GM12878 (cell line): ENCODE measurements around the gene ZNF574. TPM values are rescaled to one million over a fixed set of nuclear protein-coding genes. Genes with fewer than 3 reads are reported as not detected.

ENCODE experiments used
- ATAC-seq: fragments of 200-7000 bp; cut with Tn5 transposase; 3 replicates; pipeline ENCODE4 v1.9.1; 2020; ENCODE audit warnings: mild to moderate bottlenecking, moderate library complexity
- BruUV-seq: library from RNA; stranded (reverse); fragments of 400-500 nt; replicated peaks from 2 replicates; lab custom pipeline; 2021; lab: Mats Ljungman, UMichigan
- CTCF ChIA-PET: fragments of 300-600 bp; sonication (Branson Sonifier 250); formaldehyde crosslinking; extraction: SDS; loops from one replicate; lab custom pipeline; 2021; ENCODE audit warnings: inconsistent platforms; lab: Yijun Ruan, JAX
- POLR2A ChIA-PET: fragments of 350-600 bp; formaldehyde crosslinking; extraction: SDS; loops from one replicate; lab custom pipeline; 2021; ENCODE audit warnings: inconsistent platforms; lab: Charles Lee
- RAD21 ChIA-PET: fragments of 300-600 bp; sonication (Branson Sonifier 250); formaldehyde crosslinking; loops from one replicate; lab custom pipeline; 2023; ENCODE audit warnings: antibody characterized with exemption; ENCODE audit not compliant: unreplicated experiment; lab: Charles Lee
- SMC1A ChIA-PET: fragments of 300-600 bp; sonication (Branson Sonifier 250); formaldehyde crosslinking; loops from one replicate; lab custom pipeline; 2023; ENCODE audit not compliant: unreplicated experiment, uncharacterized antibody; lab: Charles Lee
- DNase-seq: peaks from one replicate; pipeline ENCODE4 v3.0.0-alpha.2; 2011; ENCODE audit warnings: low read depth, low spot score
- FAIRE-seq: peaks from 3 replicates; lab custom pipeline; 2011; peaks lifted over from hg19 to GRCh38; lab: Jason Lieb, UNC
- H2AFZ ChIP-seq: 2 replicates; pipeline ENCODE4 v1.6.0; 2011; ENCODE audit warnings: low read depth, low read length, control low read depth; ENCODE audit not compliant: control insufficient read depth
- H3K27ac ChIP-seq: 2 replicates; pipeline ENCODE4 v1.5.1; 2011; ENCODE audit warnings: control low read depth; ENCODE audit not compliant: control insufficient read depth, insufficient read depth
- H3K27me3 ChIP-seq, 2 experiments: replicated peaks in 1 of 2; 2 replicates each; pipeline versions ENCODE4 v1.6.0 to v1.6.1; 2011; ENCODE audit warnings: low read length in 1 of 2; ENCODE audit not compliant: control insufficient read depth in 2 of 2, insufficient read depth in 2 of 2
- H3K36me3 ChIP-seq, 2 experiments: 2 replicates each; pipeline ENCODE4 v1.5.1; 2011; ENCODE audit warnings: low read length in 1 of 2; ENCODE audit not compliant: control insufficient read depth in 2 of 2, insufficient read depth in 2 of 2
- H3K4me1 ChIP-seq: 2 replicates; pipeline ENCODE4 v1.6.1; 2011; ENCODE audit warnings: mild to moderate bottlenecking, low read length, moderate library complexity, mixed read lengths; ENCODE audit not compliant: control insufficient read depth, insufficient read depth
- H3K4me2 ChIP-seq: 2 replicates; pipeline ENCODE4 v1.6.0; 2011; ENCODE audit warnings: control low read depth; ENCODE audit not compliant: control insufficient read depth, insufficient read depth
- H3K4me3 ChIP-seq: fragments of 200-600 bp; sonication (generic); 2 replicates; pipeline ENCODE4 v1.5.1; 2016
- H3K79me2 ChIP-seq: 2 replicates; pipeline ENCODE4 v1.6.0; 2011; ENCODE audit warnings: low read length; ENCODE audit not compliant: control insufficient read depth, insufficient read depth
- H3K9ac ChIP-seq: 2 replicates; pipeline ENCODE4 v1.8.0; 2011; ENCODE audit warnings: low read length, control low read depth, mixed read lengths; ENCODE audit not compliant: control insufficient read depth, insufficient read depth
- H3K9me3 ChIP-seq: replicated peaks from 3 replicates; pipeline ENCODE4 v1.5.1; 2011; ENCODE audit warnings: mild to moderate bottlenecking, low read length; ENCODE audit not compliant: control insufficient read depth, insufficient read depth
- H4K20me1 ChIP-seq: 2 replicates; pipeline ENCODE4 v1.6.0; 2011; ENCODE audit not compliant: control insufficient read depth, insufficient read depth
- ATF7 ChIP-seq: fragments of 450-650 bp; IDR thresholded peaks from 2 replicates; pipeline ENCODE4 v1.6.1; 2016; ENCODE audit warnings: low read depth, mild to moderate bottlenecking
- EZH2 ChIP-seq: IDR thresholded peaks from 2 replicates; pipeline ENCODE4 v1.6.1; 2012; ENCODE audit warnings: low read depth, mild to moderate bottlenecking, control low read depth, inconsistent platforms, low read length, borderline replicate concordance; ENCODE audit not compliant: control insufficient read depth
- JUNB ChIP-seq: IDR thresholded peaks from 2 replicates; pipeline ENCODE4 v1.6.1; 2016; ENCODE audit warnings: antibody characterized with exemption, mild to moderate bottlenecking
- POLR2AphosphoS2 ChIP-seq: IDR thresholded peaks from 2 replicates; pipeline ENCODE4 v1.6.1; 2011; ENCODE audit warnings: low read depth, mild to moderate bottlenecking, low read length, improper control_type of control experiment, moderate library complexity
- RBBP5 ChIP-seq: fragments of 200-600 bp; sonication (generic); conservative IDR thresholded peaks from 2 replicates; pipeline ENCODE4 v1.6.1; 2016
- TCF7 ChIP-seq: IDR thresholded peaks from 2 replicates; pipeline ENCODE4 v1.6.1; 2014; ENCODE audit warnings: antibody characterized with exemption, borderline replicate concordance
- WGBS: methylation state at CpG from one replicate; pipeline ENCODE4 v1.1.6; 2016; ENCODE audit warnings: low lambda C conversion rate; ENCODE audit not compliant: insufficient replicate concordance, insufficient coverage; ENCODE audit errors: missing lambda C conversion rate; 5-methylcytosine and 5-hydroxymethylcytosine counted together
- in situ Hi-C: fragments of 300-500 bp; cut with MboI; formaldehyde crosslinking; loops from 9 replicates; pipeline ENCODE4 v1.14.3; 2018; ENCODE audit warnings: mixed read lengths
- intact Hi-C: fragments of 100-400 bp; cut with micrococcal nuclease; formaldehyde crosslinking; loops from one replicate; pipeline ENCODE4 v1.14.2; 2022; ENCODE audit not compliant: unreplicated experiment
- polyA plus RNA-seq, 11 experiments: library from polyadenylated mRNA; depleted of rRNA in 4 of 11; unstranded in 6 of 11; stranded (reverse) in 5 of 11; fragments of >200 nt; fragmentation: Nextera tagmentation in 4 of 11; fragmentation: Illumina TruSeq in 1 of 11; extraction: Ambion mirVana in 4 of 11; extraction: Trizol in 1 of 11; gene quantifications; 1 replicate in 1 of 11; 2 replicates in 10 of 11; pipeline versions ENCODE4 v1.2.1 to v1.2.3, GENCODE V29; 2011 to 2016; ENCODE audit warnings: inconsistent platforms in 2 of 11, missing spikeins in 2 of 11, low read depth in 1 of 11
- total RNA-seq, 4 experiments: library from RNA; depleted of rRNA in 3 of 4; stranded (reverse); fragments of >200 nt in 3 of 4; fragmentation: Illumina TruSeq in 1 of 4; extraction: Trizol in 1 of 4; gene quantifications; 2 replicates each; pipeline versions ENCODE4 v1.2.1 to v1.2.3, GENCODE V29; 2013 to 2021
- TF ChIP-seq, protein P1 (sequence below): fragments of 450-650 bp; IDR thresholded peaks from 2 replicates; pipeline ENCODE4 v1.6.1; 2016; ENCODE audit warnings: mild to moderate bottlenecking

ZNF574 gene
- total and polyA plus RNA-seq, 10 of the 15 experiments (the other 5 are each of a cell fraction or from before 2014, with no cell fraction given) = 0.32 to 25.6 (median 11.4) TPM

DNA sequence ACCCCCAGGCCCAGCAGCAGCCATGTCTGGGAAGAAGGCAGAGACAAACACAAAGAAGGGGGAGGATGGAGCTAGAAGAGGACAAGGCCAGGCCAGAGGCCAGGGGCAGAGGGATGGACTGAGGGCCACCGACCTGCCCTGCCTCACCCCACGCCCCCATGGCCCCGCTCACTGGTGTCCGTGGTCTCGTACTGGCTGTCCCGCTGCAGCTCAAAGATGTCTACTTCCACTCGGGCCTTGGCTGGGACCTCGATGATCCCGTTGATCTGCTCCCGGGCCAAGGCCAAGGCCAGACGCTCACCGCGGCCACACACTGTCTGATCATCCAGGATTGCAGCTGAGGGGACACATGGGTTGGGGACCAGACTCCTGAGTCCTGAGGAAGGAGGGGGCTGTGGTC lies 10.9 kb upstream of the ZNF574 start (continued):
- TF ChIP-seq, protein P1, sequence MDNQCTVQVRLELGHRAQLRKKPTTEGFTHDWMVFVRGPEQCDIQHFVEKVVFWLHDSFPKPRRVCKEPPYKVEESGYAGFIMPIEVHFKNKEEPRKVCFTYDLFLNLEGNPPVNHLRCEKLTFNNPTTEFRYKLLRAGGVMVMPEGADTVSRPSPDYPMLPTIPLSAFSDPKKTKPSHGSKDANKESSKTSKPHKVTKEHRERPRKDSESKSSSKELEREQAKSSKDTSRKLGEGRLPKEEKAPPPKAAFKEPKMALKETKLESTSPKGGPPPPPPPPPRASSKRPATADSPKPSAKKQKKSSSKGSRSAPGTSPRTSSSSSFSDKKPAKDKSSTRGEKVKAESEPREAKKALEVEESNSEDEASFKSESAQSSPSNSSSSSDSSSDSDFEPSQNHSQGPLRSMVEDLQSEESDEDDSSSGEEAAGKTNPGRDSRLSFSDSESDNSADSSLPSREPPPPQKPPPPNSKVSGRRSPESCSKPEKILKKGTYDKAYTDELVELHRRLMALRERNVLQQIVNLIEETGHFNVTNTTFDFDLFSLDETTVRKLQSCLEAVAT = no peak
- no peak for TF ChIP-seq RBBP5

DNA sequence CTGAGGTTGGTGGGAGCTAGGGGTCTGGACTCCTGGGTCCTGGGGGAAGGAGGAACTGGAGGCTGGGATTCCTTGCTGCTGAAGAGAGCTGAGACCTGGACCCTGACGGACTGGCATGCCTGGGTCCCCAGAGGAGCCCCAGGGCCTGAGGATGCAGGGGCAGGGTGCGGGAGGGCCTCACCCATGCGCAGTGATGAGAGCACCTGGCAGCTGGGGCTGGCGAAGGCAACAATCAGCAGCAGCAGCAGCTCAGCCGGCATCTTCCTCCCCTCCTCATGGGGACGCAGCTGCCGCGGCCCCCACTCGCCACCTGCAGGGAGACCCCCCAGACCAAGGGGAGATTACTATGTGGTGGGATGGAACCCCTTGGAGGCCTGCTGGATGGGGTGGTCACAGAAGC lies 10.5 kb upstream of the ZNF574 start:
- H3K36me3 ChIP-seq = no peaks in the 10 kb centered on the region
- no peak for ATAC-seq
- FAIRE-seq = no peak
- POLR2A ChIA-PET = interaction anchor here (0.6 kb wide), 1 partner anchor 164 kb away, joined by 3 read pairs; no protein-coding TSS in a partner anchor
- peaks cover 15 to 16% of the 10 kb centered on the region in 2 experiments for H3K27me3 ChIP-seq
- SMC1A ChIA-PET = no interaction called here
- RAD21 ChIA-PET = no interaction called here
- H3K9ac ChIP-seq = no peak overlapping the region
- no peaks in the 10 kb centered on the region for H3K4me1 ChIP-seq
- H4K20me1 ChIP-seq = no peaks in the 10 kb centered on the region
- in situ Hi-C loops (no loop called here), intact Hi-C loops (no loop called here)
- CTCF ChIA-PET = interaction anchor here (1.0 kb wide), 1 partner anchor 373 kb away, joined by 3 read pairs; no protein-coding TSS in a partner anchor
- no peak overlapping the region for H3K4me3 ChIP-seq
- 54% methylated on average over 9 of the region's 9 CpGs for whole genome bisulfite sequencing
- H3K9me3 ChIP-seq = no peaks in the 10 kb centered on the region
- no peak overlapping the region for H2AFZ ChIP-seq
- TF ChIP-seq JUNB (no peak), ATF7 (no peak), TCF7 (no peak), POLR2AphosphoS2 (no peak), EZH2 (no peak)
- no peak overlapping the region for H3K27ac ChIP-seq
- no TSS peak for BruUV-seq
- DNase-seq = no peak
- H3K79me2 ChIP-seq = no peaks in the 10 kb centered on the region
- no peak overlapping the region for H3K4me2 ChIP-seq
